GM21528 (cell line): Measurements from ENCODE around the gene ZC3H10.
"Not testable (repeated sequence)": the region's sequence is repeated elsewhere in the genome, so short reads cannot be mapped to it uniquely, and the experiment has no call there.

ENCODE experiments used
- ATAC-seq: cut with Tn5 transposase; IDR thresholded peaks from one replicate; pipeline ENCODE4 v1.9.1; 2021; ENCODE audit warnings: mild to moderate bottlenecking, moderate library complexity; ENCODE audit not compliant: unreplicated experiment, low FRiP score

The ZC3H10 gene

GRCh38 chr12:56101045-56101444, 17.0 kb upstream of the ZC3H10 start:
- no peak for ATAC-seq

- no peak for ATAC-seq
Measured at GRCh38 chr12:56102683-56103065, 15.4 kb upstream of the ZC3H10 start.

GRCh38 chr12:56103066-56103711, 14.9 kb upstream of the ZC3H10 start:
- no peak for ATAC-seq

- peak; percentile 14 for ATAC-seq
Measured at GRCh38 chr12:56103823-56104108, 14.3 kb upstream of the ZC3H10 start.

GRCh38 chr12:56104109-56104814, 13.8 kb upstream of the ZC3H10 start, which contains the start of gene PA2G4:
Gene PA2G4 (plus strand): TSS chr12:56104559. CDS start chr12:56104738, 179 bp downstream.
- peak; percentile 91 for ATAC-seq

- ATAC-seq, result peak; percentile 31
Measured at GRCh38 chr12:56104815-56105608, 13.1 kb upstream of the ZC3H10 start.

- ATAC-seq, result no peak
Measured at GRCh38 chr12:56105609-56105902, 12.5 kb upstream of the ZC3H10 start.

GRCh38 chr12:56107242-56107641, 10.8 kb upstream of the ZC3H10 start:
- no peak for ATAC-seq

GRCh38 chr12:56110571-56110970, 7.5 kb upstream of the ZC3H10 start:
- ATAC-seq, result no peak

- no peak for ATAC-seq
Measured at GRCh38 chr12:56114084-56114483, 4.0 kb upstream of the ZC3H10 start.

GRCh38 chr12:56115329-56115728, 2.7 kb upstream of the ZC3H10 start:
- no peak for ATAC-seq

GRCh38 chr12:56116267-56117081, 1.6 kb upstream of the ZC3H10 start, which contains the start of gene RPL41:
Gene RPL41 (plus strand): TSS chr12:56116633.
- peak; percentile 53 for ATAC-seq

- not testable (repeated sequence) for ATAC-seq
Measured at GRCh38 chr12:56117082-56117706, 872 bp upstream of the ZC3H10 start.

- ATAC-seq, result peak; percentile 5
Measured at GRCh38 chr12:56118688-56119357, 757 bp downstream of the ZC3H10 start.

- ATAC-seq, result no peak
Measured at GRCh38 chr12:56119361-56119796, 1.3 kb downstream of the ZC3H10 start.

- ATAC-seq, result no peak
Measured at GRCh38 chr12:56120158-56120846, 2.2 kb downstream of the ZC3H10 start.

GRCh38 chr12:56121204-56121870, 3.3 kb downstream of the ZC3H10 start:
- no peak for ATAC-seq

GRCh38 chr12:56122637-56123036, 4.6 kb downstream of the ZC3H10 start:
- ATAC-seq, result no peak

GRCh38 chr12:56124133-56124532, 6.1 kb downstream of the ZC3H10 start:
- no peak for ATAC-seq
